NCI-H187 treated with DMSO at 0.1 percent for 48 hours (cell line): ENCODE results near the gene PLOD1.
"Not testable (repeated sequence)": the region's sequence is repeated elsewhere in the genome, so short reads cannot be mapped to it uniquely, and the experiment has no call there.

ENCODE experiments used
- DNase-seq: peaks from one replicate; lab custom pipeline; 2025; lab: John Stamatoyannopoulos, UW

The PLOD1 gene

DNA sequence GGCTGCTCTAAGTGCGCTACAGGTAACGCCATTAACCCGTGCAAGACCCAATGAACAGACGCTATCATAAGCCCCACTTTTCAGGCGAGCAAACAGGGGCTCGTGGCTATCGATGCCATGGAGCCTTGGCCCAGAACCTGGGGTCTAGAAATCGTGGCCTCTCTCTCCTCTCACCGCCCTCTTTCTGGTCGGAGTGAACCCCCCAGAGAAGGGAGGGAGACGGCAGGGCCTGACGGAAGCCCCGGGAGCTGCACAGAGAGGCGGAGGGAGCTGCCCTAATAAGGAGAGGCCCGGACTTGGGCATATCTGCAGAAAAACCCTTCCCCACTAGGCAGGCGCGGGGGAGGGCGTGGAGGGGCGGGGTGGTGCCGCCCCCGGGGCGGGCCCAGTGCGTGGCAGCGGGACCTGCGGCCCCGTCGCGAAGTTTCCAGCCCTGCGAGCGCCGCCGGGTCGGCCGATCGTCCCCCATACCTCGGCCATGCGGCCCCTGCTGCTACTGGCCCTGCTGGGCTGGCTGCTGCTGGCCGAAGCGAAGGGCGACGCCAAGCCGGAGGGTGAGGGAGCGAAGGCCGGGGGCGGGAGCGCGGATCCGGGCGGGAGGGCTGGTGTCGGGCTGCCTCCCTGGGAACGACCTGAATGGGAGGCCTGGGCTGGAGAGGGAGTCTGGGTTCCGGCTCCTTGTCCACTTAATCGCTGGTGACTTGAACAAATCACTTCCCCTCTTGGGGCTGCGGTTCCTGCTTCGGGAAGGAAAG, at the start of gene PLOD1:
Gene PLOD1 (plus strand): TSS at position 416 of the 755 bp plus-strand sequence. CDS start 63 bp downstream, at position 479.
- DNase-seq: no peak

DNA sequence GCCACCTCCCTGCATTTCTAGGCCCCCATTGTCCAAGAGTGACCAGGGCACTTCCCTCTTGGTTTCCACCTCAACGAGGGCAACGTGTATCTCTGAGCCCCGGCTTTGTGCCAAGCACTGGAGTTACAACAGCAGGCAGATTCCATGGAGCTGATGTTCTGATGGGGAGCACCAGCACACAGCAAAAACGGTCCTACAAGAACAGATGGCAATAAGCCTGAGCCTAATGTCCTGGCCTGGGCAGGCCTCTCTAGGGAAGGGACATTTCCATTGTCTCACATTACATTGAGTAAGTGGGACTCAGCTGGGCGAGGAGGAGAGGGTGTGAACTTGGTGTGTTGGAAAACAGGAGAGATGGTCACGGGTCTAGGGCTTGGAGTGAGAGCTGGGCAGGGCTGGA, 48.6 kb upstream of the PLOD1 start:
- DNase-seq: no peak

DNA sequence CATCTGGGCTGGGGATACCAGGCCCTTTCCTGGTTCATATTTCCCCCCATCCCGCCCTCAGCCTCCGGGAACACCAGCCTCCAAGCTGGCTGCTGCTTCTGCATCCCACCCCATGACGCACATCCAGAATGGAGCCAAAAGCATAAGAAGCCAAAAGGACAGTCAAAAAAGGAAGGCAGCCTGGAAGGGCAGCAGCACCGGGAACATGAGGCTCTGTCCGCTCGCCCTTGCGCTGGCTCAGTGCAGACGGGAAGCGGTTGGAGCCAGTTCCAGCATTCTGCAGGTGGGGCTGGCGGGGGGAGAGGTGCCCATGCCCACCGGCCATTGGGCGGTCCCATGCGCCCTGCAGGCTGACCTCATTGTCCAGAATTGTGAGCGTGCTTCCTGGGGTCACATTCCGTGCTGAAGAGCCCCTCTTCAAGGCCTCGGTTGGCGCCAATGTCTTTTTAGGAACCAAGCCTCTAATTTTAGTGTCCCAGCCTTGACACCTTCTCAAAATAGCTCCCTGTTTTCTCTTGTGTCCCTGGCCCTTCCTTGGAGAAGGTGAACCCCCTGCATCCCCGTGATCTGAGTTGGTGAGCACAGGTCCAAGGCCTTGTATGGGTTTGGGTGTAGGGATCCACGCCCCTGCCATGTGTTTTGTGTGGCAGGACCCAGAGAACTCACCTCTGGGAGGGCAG, 47.4 kb upstream of the PLOD1 start:
- DNase-seq: no peak

DNA sequence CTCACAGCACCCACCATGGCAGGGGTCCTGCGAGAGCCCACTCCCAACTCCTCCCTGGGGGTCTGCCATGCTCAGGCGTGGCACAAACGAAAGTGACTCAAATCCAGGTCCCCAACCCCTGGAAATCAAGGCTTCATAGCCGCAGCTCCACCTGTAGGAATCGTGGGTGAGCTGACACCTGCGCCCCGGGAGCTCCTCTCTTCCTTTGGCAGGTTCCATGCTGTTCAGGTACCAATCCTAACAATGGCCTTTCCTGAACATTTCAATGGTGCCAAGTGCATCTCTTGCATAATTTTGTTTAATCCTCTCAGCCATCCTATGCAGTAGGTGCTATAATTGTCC, 46.9 kb upstream of the PLOD1 start:
- DNase-seq: no peak

DNA sequence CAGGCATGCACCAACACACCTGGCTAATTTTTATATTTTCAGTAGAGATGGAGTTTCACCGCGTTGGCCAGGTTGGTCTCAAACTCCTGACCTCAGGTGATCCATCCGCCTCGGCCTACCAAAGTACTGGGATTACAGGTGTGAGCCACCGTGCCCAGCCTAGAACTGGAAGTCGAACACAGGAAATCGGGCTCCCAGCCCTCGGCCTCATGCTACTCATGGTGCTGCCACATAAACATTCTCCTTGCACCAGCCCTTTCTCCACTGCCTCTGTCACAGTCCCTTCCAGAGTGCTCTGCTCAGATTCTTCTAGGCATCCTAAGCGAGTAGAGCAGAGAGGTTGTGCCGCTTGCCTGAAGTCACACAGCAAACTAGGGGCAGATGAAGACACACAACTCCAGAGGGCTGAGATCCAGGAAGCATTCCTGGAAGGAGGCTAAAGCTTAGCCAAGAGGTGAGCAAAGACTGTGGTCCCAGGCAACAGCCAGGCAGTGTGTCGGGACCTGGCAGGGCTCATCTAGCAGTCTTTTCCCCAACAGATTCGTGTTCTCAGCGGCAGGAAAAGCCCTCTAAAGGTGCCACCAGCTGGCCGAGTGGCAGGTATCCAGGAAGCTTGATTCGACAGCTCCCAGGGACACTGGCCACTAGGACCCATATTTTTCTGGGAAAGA, 46.2 kb upstream of the PLOD1 start:
- no peak for DNase-seq

DNA sequence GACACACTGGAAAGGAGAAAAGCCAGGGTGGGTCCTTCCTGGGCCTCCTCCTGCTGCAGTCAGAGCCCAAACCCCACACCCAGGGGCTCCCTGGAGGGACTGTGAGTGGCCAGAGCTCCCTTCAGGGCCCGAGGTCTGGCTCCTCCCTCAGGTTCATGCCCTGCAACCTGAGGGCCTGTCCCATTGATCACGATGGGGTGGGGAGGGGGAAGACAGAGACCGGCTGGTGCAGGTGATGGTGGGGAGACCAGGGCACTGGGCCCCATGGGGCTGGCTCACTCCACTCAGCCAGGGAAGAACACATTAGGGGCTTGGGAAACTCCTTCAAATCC, 45.7 kb upstream of the PLOD1 start:
- no peak for DNase-seq

DNA sequence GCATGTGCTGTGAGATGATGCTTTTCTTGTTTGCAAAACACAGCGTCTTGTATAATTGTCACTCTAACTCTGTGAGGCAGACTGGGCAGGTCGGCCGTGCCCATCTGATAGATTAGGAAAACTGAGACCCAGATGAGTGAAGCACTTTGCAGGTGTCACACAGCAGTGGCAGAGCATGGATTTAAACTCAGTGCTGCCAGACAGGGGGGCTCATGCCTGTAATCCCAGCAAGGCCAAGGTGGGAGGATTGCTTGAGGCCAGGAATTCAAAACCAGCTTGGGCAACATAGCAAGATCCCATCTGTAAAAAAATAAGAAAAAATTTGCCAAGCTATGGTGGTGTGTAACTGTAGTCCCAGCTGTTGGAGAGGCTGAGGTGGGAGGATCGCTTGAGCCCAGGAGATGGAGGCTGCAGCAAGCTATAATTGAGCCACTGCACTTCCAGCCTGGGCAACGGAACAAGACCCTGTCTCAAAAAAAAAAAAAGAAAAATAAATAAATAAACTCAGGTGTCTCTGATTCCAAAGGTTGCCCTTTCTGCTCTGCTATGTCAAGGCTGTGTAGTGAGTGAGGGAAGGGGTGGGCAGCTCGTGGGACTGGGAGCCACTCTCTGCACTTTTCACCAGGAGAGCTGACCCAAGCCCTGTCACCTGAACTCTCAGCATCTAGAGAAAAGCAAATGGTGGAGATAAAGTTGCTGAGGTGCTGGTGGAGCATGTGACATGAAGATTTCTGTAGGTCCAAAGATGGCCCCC, 42.9 kb upstream of the PLOD1 start:
- no peak for DNase-seq

DNA sequence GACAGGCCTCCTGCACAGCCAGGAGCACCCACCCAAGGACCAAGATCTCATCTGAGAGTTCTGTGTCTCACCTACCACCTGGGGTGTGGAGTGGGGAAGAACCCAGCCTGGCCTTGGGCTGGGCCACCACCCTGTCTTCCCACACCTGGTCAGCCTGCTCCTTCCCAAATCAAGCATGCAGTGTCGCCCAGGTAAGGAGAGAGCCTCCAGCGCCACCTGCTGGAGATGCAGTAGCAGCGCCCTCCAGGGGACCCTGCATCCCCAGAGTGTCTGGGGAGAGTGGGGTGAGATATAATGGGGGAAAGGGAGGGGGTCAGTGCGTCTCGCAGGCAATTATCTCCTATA, 40.6 kb upstream of the PLOD1 start:
- no peak for DNase-seq

DNA sequence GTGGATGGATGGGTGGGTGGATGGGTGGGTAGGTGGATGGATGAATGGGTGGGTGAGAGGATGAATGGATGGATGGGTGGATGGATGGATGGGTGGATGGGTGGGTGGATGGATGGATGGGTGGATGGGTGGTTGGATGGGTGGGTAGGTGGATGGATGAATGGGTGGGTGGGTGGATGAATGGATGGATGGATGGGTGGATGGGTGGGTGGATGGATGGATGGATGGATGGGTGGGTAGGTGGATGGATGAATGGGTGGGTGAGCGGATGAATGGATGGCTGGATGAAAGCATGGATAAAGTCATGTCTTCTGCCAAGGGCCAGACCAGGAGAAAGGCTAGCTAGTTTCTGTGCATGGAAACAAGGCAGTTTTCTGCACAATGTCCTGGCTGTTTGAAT, 40.0 kb upstream of the PLOD1 start:
- not testable (repeated sequence) for DNase-seq

DNA sequence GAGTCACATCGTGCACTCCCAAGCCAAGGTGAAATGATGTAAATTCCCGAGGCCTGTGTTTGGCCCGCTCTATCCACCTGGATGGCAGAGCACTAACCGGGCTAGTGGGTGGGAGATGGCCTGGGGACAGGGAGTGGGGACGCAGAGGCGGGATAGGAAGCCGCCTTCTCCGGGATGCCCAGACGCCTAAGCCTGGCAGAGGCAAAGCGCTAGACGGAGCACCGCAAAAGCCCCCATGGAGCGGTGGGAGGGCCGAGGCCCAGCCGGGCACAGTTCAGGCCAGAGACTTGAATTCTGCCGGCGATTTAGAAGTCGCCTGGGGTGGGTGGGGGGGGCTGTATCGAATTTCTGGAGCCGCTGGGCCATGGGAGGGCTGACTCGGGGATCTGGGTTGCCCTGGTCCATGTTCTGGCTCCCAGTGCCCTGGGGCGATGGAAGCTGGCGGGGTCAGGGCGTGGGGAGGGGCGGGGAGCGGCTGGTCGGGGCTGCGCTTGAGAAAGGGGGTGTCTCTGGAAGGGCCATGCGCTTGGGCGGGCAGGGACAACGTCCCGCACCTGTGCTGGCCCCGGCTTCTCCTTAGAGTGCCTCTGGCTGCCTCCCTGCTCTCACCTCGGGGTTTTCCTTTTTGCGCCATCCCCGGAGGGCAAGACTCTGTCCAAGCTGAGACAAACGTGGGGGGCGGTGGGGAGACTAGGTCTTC, 36.3 kb upstream of the PLOD1 start:
- no peak for DNase-seq

DNA sequence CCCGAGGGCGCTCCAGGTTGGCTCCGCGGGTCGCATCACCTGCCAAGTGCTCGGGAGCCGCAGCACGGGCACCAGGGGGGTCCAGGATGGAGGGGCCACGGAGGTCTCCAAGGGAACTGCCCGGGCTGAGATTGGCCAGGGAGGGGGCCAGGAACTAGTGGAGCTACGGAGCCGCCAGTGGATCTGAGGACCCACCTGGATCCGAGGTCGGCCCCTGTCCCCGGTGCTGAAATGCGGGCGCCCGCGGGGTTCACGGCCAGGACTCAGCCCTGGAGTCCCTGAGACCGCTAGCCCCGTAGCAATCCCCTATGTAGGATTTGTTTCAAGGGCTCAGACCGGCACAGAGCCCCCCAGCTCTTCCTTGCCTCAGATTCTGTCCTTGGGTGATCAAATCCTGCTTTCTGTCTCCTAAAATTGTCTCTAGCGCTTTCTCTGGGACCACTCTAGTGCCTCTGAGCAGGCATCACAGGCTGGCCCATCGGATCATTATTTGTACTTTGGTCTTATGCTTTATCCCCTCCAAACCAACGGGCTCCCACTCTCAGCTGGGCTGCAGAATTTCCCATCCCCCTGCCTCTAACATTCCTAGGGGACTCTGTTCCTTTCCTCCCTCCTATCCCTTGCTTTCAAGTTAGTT, 35.6 kb upstream of the PLOD1 start:
- DNase-seq: no peak

DNA sequence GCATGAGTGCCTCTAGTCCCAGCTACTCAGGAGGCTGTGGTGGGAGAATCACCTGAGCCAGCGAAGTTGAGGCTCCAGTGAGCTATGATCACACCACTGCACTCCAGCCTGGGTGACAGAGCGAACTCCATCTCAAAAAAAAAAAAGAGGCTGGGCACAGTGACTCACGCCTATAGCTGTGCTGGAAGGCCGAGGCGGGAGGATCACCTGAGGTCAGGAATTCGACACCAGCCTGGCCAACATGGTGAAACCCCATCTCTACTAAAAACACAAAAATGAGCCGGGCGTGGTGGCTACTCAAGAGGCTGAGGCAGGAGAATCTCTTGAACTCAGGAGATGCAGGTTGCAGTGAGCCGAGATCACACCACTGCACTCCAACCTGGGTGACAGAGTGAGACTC, 33.1 kb upstream of the PLOD1 start:
- not testable (repeated sequence) for DNase-seq

DNA sequence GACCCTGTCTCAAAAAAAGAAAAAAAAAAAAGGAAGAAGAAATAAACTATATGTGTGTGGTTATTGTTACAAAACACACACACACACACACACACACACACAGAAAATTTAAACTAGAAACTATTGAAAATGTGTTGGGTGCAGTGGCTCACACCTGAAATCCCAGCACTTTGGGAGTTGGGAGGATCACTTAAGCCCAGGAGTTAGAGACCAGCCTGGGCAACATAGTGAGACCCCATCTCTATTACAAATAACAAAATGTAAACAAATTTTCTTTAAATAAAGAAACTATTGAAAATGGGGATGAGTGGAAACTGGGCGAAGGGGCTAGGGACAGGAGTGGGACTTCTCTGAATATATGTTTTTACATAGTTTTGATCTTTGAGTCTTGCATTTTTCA, 31.3 kb upstream of the PLOD1 start:
- DNase-seq: no peak

DNA sequence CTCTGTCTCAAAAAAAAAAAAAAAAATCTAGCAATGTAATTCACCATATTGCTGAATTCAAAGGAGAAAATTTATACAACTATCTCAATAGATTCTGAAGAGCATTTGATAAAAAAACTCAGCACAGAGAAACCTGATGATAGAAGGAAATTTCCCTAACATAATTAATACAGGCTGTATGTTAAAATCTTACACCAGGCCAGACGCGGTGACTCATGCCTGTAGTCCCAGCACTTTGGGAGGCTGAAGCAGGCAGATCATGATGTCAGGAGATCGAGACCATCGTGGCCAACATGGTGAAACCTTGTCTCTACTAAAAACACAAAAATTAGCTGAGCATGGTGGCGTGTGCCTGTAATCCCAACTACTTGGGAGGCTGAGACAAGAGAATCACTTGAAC, 30.4 kb upstream of the PLOD1 start:
- not testable (repeated sequence) for DNase-seq

DNA sequence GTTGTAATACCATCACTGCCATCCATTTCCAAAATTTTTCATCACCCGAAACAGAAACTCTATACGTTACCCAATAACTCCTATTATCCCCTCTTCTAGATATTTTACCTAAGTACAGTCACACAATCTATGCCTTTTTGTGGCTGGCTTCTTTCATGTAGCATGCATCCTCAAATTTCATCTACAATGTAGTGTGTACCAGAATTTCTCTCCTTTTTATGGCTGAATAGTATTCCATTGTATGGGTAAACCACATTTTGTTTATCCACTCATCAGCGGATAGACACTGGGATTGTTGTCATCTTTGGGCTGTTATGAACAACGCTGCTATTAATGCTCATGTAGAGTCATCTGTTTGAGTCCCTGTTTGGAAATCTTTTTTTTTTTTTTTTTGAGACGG, 29.5 kb upstream of the PLOD1 start:
- DNase-seq: no peak

DNA sequence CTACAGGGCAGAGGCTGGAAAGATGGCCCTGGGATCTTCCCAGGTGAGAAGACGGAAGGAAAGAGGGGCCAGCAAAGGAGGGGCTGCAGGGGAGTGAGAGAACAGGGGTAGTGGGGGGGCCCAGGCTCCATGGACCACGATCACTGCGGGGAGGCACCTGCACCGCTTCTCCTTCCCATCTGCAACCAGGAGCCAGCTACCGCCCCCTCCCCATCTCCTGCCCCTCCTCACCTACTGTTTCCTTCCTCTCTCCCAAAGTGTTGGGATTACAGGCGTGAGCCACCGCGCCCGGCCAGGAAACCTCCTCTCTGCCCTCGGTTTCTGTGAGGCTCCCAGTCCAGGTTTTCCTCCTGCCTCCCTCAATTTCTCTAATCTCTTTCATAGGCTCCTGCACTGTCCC, 27.6 kb upstream of the PLOD1 start:
- DNase-seq: no peak

DNA sequence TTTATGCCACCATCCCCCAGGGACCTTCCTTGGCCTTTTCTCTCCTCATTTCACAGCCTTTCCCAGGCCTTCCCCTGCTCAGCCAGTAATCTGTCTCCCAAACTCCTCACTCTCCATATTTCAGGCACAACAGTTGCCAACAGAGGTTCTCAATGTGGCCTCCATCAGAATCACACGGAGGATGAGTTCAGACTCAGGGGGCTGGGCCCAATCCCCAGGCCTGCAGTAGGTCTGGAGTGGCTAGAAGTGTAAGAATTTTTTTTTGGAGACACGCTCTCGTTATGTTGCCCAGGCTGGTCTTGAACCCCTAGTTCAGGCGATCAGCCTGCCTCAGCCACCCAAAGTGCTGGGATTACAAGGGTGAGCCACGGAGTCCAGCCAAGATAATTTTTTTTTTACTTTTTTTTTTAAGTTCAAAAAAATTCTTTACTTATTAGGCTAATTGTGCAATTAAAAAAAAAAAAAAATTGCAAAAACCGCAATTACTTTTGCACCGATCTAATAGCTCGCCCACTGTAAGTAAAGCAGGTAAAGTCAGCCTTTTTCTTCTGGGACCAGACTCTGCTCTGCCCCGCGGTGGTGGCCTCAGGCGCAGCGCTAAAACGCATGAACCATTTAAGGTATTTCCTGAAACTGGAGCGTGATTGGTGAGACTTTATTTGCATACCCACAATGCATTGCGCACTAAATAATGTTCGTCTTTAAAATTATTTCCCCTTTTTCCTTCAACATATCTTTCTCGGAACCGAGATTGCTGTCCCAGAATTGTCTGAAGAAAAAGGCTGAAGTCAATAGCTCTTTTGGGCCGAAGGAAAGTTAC, 27.0 kb upstream of the PLOD1 start:
- DNase-seq: peak; percentile 79

DNA sequence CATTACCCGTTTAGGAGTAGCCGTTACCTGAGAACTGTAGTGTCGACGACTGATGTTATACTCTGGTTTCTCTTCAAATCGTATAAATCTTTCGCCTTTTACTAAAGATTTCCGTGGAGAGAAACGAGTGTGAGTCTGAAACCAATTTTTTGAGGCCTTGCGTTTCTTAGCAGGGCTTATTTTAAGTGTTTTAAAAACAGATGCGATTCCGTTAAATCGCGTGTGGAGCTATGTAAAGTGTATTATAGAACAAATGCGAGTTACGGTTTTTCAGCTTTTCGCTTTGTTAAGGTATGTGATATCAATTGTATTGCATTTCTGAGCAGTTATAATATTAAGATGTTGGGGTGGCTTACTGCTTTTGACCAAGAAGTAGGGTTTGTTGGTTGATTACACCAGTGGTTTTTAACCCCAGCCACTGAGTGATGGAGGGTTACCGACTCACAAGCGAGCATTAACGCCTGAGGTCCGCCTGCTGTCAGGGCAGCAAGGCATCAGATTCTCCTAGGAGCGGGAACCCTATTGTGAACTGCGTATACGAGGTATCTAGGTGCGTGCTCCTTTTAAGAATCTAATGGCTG, 26.3 kb upstream of the PLOD1 start:
- DNase-seq: peak; percentile 60

DNA sequence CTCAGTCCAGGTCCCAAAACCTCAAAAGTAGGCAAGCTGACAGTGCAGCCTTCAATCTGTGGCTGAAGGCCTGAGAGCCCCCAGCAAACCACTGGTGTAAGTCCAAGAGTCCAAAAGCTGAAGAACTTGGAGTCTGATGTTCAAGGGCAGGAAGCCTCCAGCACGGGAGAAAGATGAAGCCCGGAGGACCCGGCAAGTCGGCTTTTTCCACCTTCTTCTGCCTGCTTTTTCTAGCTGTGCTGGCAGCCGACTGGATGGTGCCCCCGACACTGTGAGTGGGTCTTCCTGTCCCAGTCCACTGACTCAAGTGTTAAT, 23.6 kb upstream of the PLOD1 start:
- not testable (repeated sequence) for DNase-seq

DNA sequence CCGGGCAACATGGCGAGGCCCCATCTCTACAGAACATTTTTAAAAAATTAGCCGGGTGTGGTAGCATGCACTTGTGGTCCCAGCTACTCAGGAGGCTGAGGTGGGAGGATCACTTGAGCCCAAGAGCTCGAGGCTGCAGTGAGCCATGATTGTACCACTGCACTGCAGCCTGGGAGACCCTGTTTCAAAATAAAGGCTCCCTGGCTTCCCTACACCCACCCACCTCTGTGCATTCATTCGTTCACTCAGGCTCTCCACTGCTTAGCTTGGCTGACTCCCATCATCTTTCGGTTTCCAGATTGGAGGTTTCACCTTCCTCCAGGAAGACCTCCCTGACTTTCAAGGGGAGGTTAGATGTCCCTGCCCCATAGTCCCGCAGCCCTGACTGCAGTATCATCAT, 22.5 kb upstream of the PLOD1 start:
- no peak for DNase-seq
